Epidermal melanocyte (primary cell): ENCODE measurements around the gene PLB1.

Experiments
- DNase-seq: peaks from one replicate; pipeline ENCODE4 v3.0.0; 2011; ENCODE audit warnings: low spot score; ENCODE audit not compliant: insufficient read length

PLB1 gene

GRCh38 chr2:28626891-28627421, 131.1 kb downstream of the PLB1 start:
- no peak for DNase-seq

GRCh38 chr2:28627722-28628480, 132.0 kb downstream of the PLB1 start:
- DNase-seq = no peak

GRCh38 chr2:28628506-28628905, 132.6 kb downstream of the PLB1 start:
- no peak for DNase-seq

GRCh38 chr2:28628987-28629386, 133.1 kb downstream of the PLB1 start:
- DNase-seq = no peak

GRCh38 chr2:28629910-28630309, 134.1 kb downstream of the PLB1 start:
- DNase-seq = no peak

- DNase-seq = no peak
Observed at GRCh38 chr2:28630341-28630740, 134.5 kb downstream of the PLB1 start.

- no peak for DNase-seq
Observed at GRCh38 chr2:28631514-28632206, 135.8 kb downstream of the PLB1 start.

GRCh38 chr2:28632791-28633190, 136.9 kb downstream of the PLB1 start:
- no peak for DNase-seq

- DNase-seq = no peak
Observed at GRCh38 chr2:28633204-28633603, 137.3 kb downstream of the PLB1 start.

GRCh38 chr2:28633746-28634145, 137.9 kb downstream of the PLB1 start:
- no peak for DNase-seq

GRCh38 chr2:28635191-28635611, 139.3 kb downstream of the PLB1 start:
- DNase-seq = no peak

- DNase-seq = no peak
Observed at GRCh38 chr2:28636491-28636890, 140.6 kb downstream of the PLB1 start.

GRCh38 chr2:28637066-28638047, 141.5 kb downstream of the PLB1 start:
- no peak for DNase-seq

- no peak for DNase-seq
Observed at GRCh38 chr2:28638102-28638501, 142.2 kb downstream of the PLB1 start.

- no peak for DNase-seq
Observed at GRCh38 chr2:28639092-28639691, 143.3 kb downstream of the PLB1 start.

GRCh38 chr2:28639836-28640235, 144.0 kb downstream of the PLB1 start:
- no peak for DNase-seq

- DNase-seq = no peak
Observed at GRCh38 chr2:28640260-28640907, 144.5 kb downstream of the PLB1 start.

GRCh38 chr2:28640908-28641300, 145.0 kb downstream of the PLB1 start:
- DNase-seq = no peak

GRCh38 chr2:28642796-28643195, 146.9 kb downstream of the PLB1 start:
- no peak for DNase-seq

- no peak for DNase-seq
Observed at GRCh38 chr2:28643327-28643726, 147.5 kb downstream of the PLB1 start.

GRCh38 chr2:28643911-28644334, 148.1 kb downstream of the PLB1 start:
- no peak for DNase-seq
